Medulla oblongata (tissue), 1 donor: ENCODE data around the gene HOXA3.

Experiments
- DNase-seq: peaks from one replicate; pipeline ENCODE4 v3.0.0-alpha.2; 2015; ENCODE audit errors: extremely low spot score

HOXA3 gene

DNA sequence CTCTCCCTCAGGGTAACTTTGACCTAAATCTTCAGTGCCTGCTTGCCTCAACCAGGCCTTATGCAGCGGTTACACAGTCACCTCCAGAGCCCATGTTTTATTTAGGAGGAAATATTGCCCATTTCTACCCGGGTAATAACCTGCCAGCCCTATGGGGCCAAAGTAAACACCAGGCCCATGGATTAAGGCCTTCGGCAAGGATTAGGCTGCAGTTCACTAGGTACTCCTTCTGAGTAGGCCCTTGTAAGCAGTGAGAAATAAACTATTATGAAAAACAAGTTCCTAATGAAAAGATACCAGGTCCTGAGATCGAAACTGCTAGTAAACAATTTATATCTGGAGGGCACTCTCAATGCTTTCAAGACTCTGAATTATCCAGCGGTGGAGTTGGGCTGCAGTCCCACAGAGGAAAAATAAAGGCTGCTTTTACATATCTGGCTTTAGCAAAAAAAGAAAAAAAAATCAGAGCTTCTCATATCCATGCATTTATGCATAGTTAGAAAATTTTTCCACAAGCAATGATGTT lies 25.5 kb upstream of the HOXA3 start:
- DNase-seq = no peak

DNA sequence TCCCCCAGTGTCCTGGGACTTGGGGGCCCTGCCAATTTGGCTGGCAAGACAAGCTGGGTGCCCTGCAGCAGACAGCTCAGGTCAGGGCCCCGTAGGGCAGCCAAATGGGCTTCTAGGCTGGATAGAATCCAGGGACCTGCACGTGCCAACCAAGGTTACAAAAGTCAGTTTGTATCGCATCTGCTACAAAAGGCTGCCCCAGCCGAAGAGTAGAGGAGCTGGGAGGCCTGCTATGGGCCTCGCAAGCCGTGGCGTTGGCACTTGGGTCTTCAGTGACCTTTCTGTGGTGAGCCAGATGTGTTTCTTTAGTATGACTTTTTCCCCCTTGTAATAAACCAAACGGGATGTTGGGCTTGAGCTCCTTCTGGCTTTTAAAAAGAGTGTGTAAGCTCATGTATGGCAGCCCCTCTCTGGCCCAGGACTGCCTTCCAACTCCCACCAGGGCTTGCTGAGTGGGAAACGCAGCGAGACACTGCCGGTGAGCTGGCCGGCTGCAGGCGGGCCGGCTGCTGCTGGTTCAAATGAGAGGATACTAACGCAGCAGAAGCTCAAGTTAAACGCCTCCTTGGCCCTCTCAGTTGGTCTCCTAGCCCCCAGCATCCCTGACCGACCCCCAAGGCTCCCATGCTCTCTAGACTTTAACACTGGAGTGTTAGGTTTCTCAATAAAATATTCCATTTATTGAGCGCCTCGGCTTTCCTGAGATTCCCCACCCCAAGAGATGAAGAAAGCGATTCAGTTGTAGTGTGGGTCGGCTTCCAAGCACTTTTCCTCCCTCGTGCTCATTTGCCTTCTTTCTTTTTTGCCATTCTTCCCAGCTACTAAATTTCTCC lies 24.8 kb upstream of the HOXA3 start:
- DNase-seq = no peak

DNA sequence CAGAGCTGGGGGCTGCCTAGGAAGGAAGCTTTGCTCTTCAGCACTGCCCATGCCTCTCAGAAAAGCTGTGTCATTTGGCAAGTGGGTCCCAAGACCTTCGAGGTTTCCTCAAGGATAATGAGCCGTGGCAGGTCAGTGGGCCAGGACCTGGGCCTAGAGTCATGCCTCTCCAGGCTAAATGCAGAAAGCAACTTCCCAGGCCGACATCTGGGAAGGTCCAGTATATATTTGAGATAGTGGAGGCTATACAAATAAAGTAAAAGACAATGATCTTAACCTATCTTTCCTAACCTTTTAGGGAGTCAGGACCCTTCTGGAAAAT lies 24.1 kb upstream of the HOXA3 start:
- DNase-seq = no peak

DNA sequence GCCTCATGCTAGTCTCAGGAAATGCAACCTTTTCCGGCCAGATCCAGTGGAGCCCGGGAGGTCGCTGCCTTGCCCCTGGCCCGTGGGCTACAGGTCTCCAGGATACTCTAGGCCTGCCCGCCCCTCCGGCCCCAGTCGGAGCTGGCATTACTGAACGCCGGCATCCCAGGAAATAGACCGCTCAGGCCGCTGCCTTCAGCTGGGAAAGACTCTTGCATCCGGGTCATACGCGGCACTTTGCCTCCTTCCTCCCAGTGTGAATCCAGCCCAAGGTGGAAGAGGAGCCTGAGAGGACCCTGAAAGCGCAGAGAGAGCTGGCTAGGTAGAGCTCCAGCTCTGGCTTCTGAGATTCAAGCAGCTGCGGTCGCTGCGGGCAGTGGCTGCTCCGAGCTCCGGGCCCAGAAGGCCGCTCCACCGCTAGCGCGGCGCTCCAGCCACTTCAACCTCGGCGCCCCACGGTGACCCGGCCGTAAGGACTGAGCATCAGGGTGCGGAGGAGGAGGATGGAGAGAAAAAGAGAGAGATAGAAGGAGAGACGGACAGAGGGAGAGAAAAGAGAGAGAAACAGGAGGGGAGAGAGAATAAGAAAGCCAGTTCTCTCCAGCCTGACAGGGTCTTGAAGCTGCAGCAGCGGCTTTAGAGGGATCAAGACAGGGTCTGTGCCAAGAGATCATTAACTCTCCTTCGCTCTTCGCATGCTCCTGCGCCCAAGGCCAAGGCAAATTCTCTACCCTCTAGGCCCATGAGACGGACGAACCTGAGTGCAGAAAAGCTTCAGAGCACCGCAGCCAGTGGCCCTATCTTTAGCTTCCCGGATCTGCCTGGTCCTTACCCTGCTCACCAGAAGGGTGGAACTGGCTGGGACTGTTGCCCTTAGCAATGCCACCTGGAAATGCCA lies 23.5 kb upstream of the HOXA3 start:
- DNase-seq = no peak

DNA sequence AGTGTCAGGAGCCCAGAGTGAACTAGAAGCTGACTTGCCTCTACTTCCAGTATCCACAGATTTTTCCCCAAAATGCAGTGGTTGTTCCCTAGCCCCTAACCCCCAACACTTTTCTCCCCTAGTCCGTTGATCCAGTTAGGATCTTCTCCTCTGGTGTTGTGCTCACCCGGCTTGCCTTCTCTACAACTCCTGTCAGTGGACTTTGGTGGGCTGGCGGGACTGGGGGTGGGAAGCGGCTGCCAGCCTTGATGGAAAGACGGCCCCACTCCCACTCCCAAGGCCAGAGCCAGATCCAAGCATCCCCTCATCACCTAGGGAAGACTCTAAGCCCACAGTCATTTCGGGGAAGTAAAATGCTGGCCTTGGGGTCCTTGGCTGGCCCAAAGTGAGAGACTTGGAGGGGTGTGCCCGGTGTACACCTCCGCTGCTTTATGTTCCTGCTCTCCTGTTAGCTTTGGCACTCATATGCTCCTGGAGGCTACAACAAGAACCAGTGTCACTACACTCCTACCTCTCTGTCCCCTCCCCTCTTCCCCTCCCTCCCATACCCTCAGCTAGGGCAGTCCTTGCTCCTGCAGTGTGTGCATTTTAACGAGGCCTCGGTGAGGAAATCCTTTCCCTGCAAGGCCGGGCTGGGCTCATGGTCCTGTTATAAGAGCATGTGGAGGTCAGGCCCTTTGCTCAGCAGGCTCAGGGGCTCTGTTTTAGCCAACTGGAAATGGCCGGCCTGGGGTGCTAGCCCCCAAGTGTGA lies 22.7 kb upstream of the HOXA3 start:
- no peak for DNase-seq

DNA sequence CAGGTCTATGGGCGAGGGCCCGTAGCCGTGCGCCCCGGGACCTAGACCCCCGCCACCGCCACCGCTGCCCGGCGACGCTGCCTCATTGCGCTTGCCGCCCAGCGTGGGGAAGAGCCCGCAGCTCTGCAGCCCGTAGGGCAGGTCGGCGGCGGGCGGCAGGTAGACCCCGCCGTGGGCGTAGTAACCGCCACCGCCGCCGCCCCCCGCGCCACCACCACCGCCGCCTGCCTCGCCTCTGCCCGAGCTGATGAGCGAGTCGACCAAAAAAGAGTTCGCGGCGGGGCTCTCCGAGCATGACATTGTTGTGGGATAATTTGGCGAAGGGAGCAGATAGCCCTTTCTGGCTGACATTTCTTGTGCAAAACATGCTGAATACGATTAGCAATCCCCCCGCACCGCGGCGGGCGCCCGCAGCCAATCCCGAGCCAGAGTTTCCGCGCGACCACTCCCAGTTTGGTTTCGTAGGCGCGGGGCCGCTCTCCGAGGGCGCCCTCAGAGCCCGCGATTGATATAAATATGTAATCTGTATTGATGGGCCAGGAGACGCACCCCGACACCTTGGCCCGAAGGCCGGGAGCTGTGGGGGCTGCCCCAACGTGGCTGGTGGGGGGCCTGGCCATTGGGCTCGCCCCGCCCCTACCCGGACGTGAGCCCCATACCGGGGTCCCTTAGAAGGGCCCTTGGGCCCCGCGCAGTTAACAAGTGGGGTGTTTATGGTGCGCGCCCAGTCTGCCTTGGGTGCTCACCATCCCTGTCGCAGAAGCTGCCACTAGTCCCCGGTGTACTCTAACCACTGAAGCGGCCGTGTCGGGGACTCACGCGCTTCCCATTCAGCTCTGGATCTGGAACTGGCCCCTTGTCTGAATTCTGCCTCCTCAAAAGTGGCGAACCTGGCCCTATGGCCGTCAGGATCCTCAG lies 21.8 kb upstream of the HOXA3 start, which contains the start of gene HOXA10:
TSS of gene HOXA10 (minus strand) at position 365 of the 918 bp plus-strand sequence. CDS start at position 351, 14 bp downstream.
- no peak for DNase-seq

DNA sequence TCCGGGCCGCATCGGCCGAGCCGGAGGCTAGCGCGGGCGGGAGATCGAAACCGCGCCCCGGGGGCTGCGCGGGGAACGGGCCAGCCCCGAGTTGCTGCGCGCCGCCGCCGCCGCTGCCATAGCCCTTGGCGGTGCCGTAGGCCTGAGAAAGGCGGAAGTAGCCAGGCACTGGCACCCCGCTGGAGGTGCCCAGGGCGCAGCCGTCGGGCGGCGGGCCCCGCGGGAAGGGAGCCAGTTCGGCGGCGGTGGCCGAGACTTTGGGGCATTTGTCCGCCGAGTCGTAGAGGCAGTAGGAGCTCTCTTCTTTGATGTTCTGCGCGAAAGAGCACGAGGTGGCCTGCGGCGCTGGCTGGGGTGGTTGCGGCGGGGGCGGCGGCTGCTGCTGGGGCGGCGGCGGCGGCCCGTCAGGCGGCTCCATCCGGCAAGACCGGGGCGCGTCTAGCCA lies 21.1 kb upstream of the HOXA3 start:
- no peak for DNase-seq

DNA sequence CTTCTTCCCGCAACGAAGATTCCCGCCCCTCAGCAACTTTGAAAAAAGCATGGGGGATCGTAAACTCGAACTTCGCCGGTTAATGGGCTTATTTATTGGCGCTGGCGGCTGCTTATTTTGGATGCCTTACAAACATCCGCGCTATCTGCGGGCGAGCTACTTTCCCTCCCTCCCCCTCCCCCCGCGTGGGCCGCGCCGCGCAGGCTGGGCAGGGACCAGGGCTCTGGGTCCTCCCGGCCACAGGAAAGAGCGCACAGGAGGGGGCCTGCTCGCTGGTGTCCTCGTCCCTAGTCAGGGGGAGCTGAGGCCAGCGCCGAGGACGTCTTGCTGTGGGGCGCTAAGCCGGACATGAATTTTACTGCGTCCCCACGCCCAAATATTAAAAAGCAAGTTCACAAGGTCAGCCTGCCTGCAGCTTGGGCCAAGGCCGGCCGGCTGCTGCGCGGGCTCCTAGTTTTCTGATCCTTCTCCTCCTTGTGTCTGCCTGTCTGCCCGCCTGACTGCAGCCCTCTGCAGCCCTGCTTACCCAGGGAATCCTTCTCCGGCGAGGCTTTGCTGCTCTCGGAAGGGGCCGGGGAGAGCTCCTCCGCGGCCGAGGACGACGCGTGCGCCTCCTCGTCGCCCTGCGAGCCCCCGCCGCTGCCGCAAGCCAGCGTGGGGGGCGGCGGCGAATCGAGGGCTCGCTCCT lies 20.6 kb upstream of the HOXA3 start:
- DNase-seq = no peak

DNA sequence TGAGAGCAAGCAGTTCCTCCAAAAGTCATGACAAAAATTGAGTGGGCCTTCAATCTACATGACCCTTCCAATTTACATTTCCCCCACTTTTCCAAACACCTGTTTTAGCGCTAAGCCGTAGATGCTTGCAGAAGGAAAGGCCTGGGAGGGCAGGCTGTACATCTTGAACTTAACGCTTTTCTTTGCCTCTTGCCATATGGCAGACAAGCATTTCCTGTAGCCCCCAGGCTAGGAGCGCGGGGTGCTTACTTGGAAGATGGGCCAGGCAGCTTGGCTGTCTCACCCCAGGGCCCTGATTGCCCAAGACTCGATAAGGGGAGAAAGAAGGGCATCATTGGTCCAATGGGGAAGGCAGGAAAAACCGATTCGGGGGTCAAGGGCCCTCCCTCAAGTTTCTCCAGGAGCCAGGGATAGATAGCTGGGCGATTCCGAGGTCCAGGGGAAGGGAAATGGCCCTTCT lies 20.0 kb upstream of the HOXA3 start:
- DNase-seq = no peak

DNA sequence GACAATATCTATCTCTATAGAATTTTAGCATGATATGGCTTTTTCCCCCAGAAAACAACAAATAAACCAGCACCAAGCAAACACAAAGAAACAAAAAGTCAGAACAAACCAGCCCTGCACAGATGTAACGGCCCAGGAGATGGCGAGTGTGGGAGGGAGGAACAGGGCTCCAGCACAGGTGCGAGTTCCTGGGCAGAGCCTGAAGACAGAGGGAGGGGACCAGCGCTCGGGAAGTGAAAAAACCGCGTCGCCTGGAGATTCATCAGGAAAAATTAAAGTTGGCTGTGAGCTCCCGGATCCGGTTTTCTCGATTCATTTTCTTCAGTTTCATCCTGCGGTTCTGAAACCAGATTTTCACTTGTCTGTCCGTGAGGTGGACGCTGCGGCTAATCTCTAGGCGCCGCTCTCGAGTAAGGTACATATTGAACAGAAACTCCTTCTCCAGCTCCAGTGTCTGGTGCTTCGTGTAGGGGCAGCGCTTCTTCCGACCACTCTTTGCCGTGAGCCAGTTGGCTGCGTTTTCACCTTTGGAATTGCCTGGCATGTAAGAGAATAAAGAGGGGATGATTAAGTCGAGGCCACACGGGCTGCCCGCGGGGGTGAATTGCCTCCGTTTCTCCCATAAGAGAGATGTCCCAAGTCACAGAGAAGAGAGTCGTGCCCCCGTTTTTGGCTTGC lies 19.4 kb upstream of the HOXA3 start:
- DNase-seq = no peak

DNA sequence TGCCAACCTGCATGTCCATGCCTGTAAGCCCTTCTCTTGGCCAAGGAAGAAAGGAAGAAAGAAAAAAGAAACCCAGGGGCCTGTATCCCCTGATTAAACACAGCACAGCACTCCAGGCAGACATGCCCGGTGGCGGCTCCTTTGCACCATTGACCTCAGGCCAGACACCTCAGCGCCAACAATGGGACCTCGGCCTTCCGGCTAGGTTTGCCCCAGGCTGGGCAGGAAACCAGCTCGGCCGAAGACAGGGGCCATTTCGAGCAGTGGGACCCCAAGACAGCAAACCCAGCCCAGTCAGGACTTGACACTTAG lies 18.9 kb upstream of the HOXA3 start:
- no peak for DNase-seq

DNA sequence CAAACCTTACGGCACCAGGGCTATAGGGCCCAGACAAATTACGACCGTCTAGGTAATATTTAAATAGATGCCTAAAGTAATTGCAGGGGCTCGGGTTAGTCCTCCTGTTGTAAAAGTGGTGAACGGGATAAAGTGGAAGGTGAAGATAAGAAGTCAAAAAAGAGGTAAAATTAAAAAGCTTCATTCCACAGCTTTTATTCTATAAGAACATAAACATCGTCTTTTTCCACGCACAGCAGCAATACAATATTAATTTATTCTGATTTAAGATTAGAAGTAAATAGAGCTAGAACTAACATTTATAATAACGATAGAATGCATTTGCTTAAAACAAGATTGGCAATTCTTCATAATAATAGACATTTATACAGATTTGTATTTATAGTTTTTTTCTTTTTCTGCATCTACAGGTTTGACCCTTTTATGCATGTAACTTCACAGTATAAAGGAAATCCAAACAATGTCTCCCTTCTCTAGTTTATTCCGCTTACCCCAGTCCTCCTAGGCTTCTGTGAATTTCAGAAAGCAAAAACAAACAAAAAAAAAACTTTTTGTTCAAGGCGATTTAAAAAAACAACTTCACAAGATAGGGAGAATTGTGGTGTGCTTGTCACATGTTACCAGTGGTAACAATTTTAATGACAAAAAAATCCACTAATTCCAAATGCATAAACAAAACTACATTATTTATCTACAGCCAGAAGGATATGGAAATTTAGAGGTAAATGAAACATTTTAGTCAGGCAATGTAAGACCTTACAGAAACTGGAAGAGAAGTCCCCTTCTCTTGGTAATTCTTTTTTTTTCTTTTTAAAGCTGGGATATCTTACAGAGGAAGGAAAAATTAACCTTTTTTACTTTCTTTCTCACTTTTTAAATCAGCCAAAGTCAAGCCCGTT lies 18.3 kb upstream of the HOXA3 start:
- DNase-seq = no peak

DNA sequence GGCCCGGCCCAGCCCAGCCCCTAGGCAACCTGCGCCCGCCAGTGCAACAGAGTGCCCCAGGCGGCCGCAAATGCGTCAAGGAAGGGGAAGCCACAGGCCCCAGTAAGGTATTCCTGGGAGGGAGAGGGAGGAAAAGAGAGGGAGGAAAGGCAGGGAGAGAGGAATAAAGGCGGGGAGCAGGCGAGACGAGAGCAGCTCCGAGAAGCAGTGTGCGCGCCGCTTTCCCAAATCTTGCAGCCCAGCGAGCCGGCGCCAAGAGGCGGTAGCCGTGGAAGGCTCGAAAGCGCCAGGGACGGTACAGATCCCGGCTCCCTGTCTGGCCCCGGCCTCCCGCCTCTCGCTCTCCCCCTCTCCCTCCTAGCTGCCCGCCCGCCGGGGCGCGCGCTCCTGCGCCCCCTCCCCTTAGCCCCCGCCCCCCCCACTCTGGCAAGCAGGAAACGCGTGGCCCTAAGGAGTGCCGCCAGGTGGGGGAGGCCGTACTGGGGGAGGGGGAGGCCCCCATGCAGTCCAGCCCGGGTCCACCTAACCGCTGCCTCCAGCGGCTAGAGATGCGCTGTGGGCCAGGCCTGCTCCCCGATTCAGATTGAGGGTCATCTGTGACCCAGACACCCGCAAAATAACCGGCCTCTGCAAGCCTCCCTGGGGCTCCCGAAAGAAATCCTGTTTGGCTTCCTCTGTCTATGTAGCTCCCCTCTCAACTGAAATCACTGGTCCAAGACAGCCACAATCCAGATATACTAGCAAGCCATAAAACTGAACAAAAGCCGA lies 17.5 kb upstream of the HOXA3 start:
- DNase-seq = no peak

DNA sequence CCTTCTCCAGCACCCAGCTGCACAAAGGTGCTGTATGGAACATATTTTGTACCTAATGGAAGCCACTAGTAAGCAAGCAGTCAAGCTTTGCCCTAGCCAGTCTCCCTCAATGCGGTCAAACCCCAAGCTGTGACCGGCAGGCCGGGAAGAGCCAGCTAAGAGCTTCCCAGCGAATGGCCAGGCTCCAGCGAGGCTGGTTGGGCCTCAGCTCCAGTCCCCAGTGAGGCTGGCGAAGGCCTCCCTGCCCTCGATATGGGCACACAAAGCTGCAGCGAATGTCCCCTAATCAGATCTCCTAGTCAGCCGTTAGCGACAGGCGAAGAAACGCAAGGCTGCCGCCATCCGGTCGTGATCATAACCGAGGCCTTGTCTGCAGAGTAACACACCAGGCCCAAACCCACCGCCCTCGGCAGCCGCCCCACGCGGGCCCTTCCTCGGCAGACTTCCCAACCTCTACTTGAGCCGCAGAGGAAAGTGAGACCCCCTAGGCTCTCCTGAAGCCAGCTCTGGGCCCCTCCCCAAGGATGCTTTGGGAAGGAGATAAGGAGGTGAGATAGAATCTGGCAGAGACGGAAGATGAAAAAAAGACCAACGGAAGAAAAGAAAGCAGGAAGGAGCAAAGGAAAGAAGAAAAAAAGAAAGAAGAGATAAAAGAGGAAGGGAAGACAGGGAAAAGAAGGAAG lies 16.0 kb upstream of the HOXA3 start:
- no peak for DNase-seq

DNA sequence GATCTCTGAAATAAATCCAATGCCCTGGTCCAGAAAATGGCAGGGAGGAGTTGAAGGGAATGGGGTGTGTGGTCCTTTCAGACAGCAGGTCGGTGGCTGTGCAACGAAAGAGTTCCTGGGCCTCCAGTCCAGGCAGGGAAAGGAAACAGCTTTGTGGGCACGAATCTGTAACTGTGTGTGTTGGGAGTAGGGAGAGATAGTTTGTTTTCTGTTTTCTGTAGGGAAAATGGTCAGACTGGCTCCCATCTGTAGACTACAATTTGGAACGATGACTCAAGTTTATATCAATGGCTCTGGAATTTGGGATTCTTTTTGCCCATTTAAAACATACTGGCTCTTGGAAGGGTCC lies 15.5 kb upstream of the HOXA3 start:
- DNase-seq = no peak

DNA sequence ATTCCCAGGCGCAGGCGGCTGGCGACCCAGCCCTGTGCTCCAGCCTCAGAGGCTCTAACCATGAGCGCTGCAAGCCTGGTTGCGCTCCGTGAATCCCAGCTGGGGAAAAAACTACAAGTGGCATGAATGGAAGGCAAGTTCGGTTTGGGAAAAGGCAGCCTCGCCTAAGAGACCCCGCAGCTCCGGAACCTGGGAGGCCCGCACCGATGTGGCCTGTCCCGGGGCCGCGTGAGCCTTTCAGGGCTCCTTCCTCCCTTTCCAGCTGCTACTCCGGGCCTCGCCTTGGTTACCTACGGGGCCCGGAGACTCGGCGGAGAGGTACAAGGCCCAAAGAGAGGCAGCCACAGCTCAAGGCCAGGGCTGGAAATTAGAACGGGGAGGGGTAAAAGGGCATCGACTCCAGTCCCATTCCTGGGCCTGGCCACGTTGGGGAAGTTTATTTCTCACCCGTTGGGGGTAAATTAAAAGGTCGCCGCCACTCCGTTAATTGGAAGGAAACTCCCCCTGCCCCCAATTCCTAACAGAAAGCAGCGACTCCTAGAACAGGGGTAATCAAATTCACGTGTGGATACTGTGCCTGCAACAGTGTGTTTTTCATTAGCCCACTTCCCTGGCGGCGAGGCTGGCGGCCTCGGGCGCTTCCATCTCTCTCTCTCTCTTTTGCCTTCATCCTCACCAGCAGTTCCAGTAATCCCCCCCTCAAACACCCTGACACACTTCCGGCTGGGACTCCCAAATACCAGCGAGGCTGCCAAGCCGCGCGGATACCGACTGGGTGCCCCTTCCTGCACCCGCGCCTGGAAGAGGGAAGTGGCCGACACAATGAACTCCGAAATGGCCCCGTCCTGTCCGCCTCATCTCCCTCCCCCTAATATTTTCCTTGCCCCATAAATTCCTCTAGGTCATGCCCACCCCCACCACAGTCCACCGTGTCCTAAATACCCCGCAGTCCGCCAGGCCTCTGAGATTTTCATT lies 14.4 kb upstream of the HOXA3 start:
- DNase-seq = no peak
